Measurements from ENCODE around the gene SLC16A10. TPM values are rescaled to one million over a fixed set of nuclear protein-coding genes. Genes with fewer than 3 reads are reported as not detected.

SLC16A10 gene
- total and polyA plus RNA-seq, 2 donors (not counting 3 experiments of a cell fraction or from before 2014, with no cell fraction given) = not detected

DNA sequence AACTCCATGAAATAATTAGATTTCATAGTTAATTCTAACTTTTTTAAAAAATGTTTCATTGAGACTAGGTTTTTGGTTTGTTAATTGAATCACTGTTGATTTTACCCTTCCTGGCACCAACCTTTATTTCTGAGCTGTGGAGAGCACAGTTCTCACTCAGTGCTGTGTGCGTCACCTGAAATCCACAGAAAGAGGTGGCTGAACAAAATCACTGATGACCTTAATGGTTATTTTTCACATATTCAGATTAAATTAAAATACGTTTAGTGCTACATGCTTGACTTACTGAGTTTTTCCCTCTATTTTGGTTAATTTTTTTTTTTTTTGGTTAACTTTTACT lies 89.4 kb downstream of the SLC16A10 start:
- Histone ChIP-seq H3K4me3 (replicated peaks in 1 of 3; ENCODE audit: insufficient read depth in 1 of 3, low read depth in 1 of 3, low read length in 3 of 3) (no peak overlapping the region), H3K27ac (ENCODE audit: insufficient read depth, low read depth, low read length) (no peak overlapping the region), H3K79me2 (ENCODE audit: control insufficient read depth, insufficient read depth, low read length) (no peaks in the 10 kb centered on the region), H3K4me1 (ENCODE audit: control insufficient read depth, extremely low read depth, insufficient read depth, low read length) (peaks cover 7% of the 10 kb centered on the region), H3K27me3 (ENCODE audit: control insufficient read depth in 2 of 2, insufficient read depth in 2 of 2, low read length in 2 of 2) (no peaks in the 10 kb centered on the region), H3K9ac (replicated peaks; ENCODE audit: extremely low read depth, insufficient read depth, low read length) (no peak overlapping the region), H2AFZ (ENCODE audit: low read depth, low read length) (no peak overlapping the region), H3K36me3 (ENCODE audit: control insufficient read depth in 2 of 2, extremely low read depth in 1 of 2, insufficient read depth in 2 of 2, low read length in 2 of 2) (no peaks in the 10 kb centered on the region), H3K9me3 (replicated peaks; ENCODE audit: control insufficient read depth, insufficient read depth, low read length) (no peaks in the 10 kb centered on the region), H3K9me1 (replicated peaks; ENCODE audit: control insufficient read depth, extremely low read depth, insufficient read depth, low read length) (no peaks in the 10 kb centered on the region), H3K4me2 (ENCODE audit: insufficient read depth, low read length) (no peak overlapping the region), H4K20me1 (replicated peaks; ENCODE audit: control insufficient read depth, extremely low read depth, insufficient read depth, low read length) (no peaks in the 10 kb centered on the region)
- dilution Hi-C loops (cut with MboI; ENCODE audit: extremely low pct_ligation_motif_present, low sequenced_read_pairs) (no loop called here), intact Hi-C loops (cut with micrococcal nuclease) (no loop called here)
- TF ChIP-seq, protein P1, sequence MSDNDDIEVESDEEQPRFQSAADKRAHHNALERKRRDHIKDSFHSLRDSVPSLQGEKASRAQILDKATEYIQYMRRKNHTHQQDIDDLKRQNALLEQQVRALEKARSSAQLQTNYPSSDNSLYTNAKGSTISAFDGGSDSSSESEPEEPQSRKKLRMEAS (IDR thresholded peaks at IDR 0.05; ENCODE audit: insufficient read depth, insufficient read length) = no peak
- no peak for TF ChIP-seq FOS (IDR thresholded peaks at IDR 0.05; ENCODE audit: borderline replicate concordance, insufficient read depth, low read length)
- no peak for TF ChIP-seq EZH2 (IDR thresholded peaks at IDR 0.05; ENCODE audit: borderline replicate concordance, low read depth, low read length, severe bottlenecking)
- no peak for TF ChIP-seq JUN (IDR thresholded peaks at IDR 0.05; ENCODE audit: borderline replicate concordance, insufficient read depth, insufficient read length, low read depth)
- no peak for TF ChIP-seq POLR2AphosphoS5 (IDR thresholded peaks at IDR 0.05; ENCODE audit: insufficient read depth, low read depth, low read length)
- TF ChIP-seq, protein P2, sequence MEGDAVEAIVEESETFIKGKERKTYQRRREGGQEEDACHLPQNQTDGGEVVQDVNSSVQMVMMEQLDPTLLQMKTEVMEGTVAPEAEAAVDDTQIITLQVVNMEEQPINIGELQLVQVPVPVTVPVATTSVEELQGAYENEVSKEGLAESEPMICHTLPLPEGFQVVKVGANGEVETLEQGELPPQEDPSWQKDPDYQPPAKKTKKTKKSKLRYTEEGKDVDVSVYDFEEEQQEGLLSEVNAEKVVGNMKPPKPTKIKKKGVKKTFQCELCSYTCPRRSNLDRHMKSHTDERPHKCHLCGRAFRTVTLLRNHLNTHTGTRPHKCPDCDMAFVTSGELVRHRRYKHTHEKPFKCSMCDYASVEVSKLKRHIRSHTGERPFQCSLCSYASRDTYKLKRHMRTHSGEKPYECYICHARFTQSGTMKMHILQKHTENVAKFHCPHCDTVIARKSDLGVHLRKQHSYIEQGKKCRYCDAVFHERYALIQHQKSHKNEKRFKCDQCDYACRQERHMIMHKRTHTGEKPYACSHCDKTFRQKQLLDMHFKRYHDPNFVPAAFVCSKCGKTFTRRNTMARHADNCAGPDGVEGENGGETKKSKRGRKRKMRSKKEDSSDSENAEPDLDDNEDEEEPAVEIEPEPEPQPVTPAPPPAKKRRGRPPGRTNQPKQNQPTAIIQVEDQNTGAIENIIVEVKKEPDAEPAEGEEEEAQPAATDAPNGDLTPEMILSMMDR (IDR thresholded peaks at IDR 0.05; ENCODE audit: extremely low read depth in 1 of 2, insufficient read depth in 1 of 2, low read depth in 1 of 2, low read length in 2 of 2) = no peak
- no TSS peak for BruUV-seq (replicated peaks)
- no peak for DNase-seq (ENCODE audit: low read depth, low spot score)
- POLR2A ChIA-PET = no interaction called here
- FAIRE-seq = no peak
- CTCF ChIA-PET = no interaction called here

Measured in endothelial cell of umbilical vein (primary cell).